Dorsolateral prefrontal cortex (tissue), 118 donors: ENCODE data around the gene TMEM128. TPM values are rescaled to one million over a fixed set of nuclear protein-coding genes. Genes with fewer than 3 reads are reported as not detected.

Experiments
- total RNA-seq, 120 experiments: library from RNA; stranded (reverse); gene quantifications; one replicate each; pipeline versions ENCODE4 v1.2.3 to v1.2.4, GENCODE V29; 2022

Gene TMEM128
- total RNA-seq, 120 experiments from 2014 or later: 9.1 to 32.5 (median 17.4) TPM

Other genes starting within 250 kb of the TMEM128 start
- not detected for gene OTOP1, start 21.3 kb downstream of the TMEM128 start, total RNA-seq
- gene LYAR, start 41.9 kb upstream of the TMEM128 start, total RNA-seq: 10 to 100 TPM in 7 of 120 experiments, 1 to 10 TPM in 113; 3.5 to 13.6 (median 7.0) TPM
- gene ZBTB49, start 42.0 kb upstream of the TMEM128 start, total RNA-seq: 10 to 100 TPM in 47 of 120 experiments, 1 to 10 TPM in 73; 4.4 to 19.7 (median 9.2) TPM
- 100 to 1,000 TPM in 76 of 120 experiments, 10 to 100 TPM in 44; 18.0 to 197 (median 112) TPM for gene NSG1, start 138.9 kb upstream of the TMEM128 start, total RNA-seq